VCaP (cell line): ENCODE data around the gene CREB3L2.

ENCODE experiments used
- H3K27ac ChIP-seq: fragments of 450-650 bp; 2 replicates; pipeline ENCODE4 v1.5.1; 2017
- TF ChIP-seq, protein P1 (sequence below): fragments of 450-650 bp; conservative IDR thresholded peaks from 2 replicates; pipeline ENCODE4 v1.5.1; 2017; ENCODE audit warnings: mild to moderate bottlenecking, moderate library complexity

CREB3L2 gene

DNA sequence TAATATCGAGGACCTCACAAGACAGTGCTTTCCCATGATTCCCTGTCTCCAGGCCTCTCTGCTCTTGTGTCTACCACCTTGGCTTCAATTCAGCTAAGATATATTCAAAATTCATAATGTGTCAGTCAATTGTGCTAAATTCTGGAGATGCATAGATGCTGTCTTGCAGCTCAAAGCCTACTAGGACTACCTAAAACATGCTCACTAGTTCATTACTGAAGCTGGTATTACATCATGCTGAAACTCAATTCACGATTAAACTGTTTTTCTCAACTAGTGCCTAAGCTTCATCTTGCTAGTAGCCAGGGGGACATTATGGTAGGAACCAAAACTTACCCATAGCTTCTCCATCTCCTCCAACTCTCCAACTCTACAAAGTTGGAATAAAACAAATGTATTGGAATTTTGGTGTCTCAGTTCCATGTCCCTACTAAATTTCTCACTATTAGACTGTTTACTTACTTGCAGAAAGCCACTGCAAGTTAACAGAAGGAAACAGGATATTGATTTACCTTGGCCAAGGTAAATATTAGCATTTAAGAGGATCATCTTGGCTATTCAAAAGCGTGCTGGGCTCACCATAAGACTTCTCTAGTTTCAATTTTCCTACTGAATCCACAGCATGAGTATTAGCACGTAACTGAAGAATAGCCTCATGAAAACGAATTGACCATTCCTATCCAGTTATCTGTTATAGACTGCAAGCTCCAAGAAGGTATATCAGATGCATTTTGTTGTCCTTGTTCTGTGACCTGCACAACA lies 53.6 kb downstream of the CREB3L2 start:
- TF ChIP-seq, protein P1, sequence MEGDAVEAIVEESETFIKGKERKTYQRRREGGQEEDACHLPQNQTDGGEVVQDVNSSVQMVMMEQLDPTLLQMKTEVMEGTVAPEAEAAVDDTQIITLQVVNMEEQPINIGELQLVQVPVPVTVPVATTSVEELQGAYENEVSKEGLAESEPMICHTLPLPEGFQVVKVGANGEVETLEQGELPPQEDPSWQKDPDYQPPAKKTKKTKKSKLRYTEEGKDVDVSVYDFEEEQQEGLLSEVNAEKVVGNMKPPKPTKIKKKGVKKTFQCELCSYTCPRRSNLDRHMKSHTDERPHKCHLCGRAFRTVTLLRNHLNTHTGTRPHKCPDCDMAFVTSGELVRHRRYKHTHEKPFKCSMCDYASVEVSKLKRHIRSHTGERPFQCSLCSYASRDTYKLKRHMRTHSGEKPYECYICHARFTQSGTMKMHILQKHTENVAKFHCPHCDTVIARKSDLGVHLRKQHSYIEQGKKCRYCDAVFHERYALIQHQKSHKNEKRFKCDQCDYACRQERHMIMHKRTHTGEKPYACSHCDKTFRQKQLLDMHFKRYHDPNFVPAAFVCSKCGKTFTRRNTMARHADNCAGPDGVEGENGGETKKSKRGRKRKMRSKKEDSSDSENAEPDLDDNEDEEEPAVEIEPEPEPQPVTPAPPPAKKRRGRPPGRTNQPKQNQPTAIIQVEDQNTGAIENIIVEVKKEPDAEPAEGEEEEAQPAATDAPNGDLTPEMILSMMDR, result no peak

DNA sequence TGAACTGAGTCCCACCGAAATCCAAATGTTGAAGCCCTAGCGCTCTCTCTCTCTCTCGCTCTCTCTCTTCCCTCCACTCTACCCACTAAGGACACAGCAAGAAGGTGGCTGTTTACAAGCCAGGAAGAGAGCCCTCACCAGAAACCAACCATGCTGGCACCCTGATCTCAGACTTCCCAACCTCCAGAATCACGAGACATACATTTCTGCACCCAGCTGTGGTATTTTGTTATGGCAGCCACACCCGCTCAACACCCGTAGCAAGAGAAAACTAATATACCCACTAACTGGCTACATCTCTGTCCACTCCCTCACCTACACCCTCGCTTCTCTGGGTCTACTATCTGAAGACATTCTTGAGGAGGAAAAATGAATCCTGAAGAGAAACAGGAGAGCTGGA lies 54.8 kb downstream of the CREB3L2 start:
- H3K27ac ChIP-seq, result peak overlapping the region; percentile 91
- TF ChIP-seq, protein P1, result no peak

More for the DNA sequence above, 53.6 kb downstream of the CREB3L2 start:
- H3K27ac ChIP-seq, result peak overlapping the region; percentile 91

- TF ChIP-seq, protein P1, result no peak
- peak overlapping the region; percentile 47; the same call in 1 of the 2 replicates for H3K27ac ChIP-seq
Measured at GRCh38 chr7:137946011-137946410, 55.9 kb downstream of the CREB3L2 start.

DNA sequence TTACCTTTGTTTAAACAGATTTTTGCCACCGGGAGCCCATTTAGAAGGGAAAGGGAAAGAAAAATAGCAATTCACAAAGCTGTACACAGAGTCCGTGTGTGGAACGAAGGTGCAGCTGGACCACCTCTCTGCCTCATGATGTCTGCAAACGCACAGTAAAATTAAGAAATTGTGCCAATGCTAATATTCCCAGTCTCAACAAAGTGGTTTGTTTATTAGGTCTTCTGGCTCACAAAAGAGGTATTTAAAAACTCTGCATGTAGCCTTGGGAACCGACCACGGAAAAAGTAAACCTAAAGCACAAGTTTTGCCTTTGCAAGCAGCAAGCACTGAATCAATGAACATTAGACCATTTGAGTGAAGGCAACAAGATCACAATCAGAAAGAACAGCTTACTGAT lies 57.7 kb downstream of the CREB3L2 start:
- TF ChIP-seq, protein P1, result no peak
- H3K27ac ChIP-seq, result peak overlapping the region; percentile 47

DNA sequence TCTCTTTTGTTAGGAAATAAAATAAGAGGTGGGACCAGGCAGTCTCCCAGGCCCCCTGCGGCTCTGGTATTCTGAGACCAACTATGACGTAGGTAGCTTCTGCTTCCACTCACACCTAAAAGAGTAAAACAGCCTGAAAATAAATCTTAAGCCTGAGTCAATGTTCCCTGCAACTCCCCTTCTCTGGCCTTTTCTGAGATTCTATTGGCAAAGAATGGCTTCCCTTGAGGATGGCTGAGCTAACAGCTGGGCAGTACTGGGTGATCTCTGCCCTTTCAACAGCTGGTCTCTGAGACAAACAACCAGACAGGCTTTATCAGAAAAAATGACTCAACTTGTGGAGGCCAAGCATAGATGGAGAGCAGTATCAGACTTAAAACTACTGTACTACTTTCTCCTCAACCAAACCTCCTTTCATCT lies 58.7 kb downstream of the CREB3L2 start:
- TF ChIP-seq, protein P1, result no peak

DNA sequence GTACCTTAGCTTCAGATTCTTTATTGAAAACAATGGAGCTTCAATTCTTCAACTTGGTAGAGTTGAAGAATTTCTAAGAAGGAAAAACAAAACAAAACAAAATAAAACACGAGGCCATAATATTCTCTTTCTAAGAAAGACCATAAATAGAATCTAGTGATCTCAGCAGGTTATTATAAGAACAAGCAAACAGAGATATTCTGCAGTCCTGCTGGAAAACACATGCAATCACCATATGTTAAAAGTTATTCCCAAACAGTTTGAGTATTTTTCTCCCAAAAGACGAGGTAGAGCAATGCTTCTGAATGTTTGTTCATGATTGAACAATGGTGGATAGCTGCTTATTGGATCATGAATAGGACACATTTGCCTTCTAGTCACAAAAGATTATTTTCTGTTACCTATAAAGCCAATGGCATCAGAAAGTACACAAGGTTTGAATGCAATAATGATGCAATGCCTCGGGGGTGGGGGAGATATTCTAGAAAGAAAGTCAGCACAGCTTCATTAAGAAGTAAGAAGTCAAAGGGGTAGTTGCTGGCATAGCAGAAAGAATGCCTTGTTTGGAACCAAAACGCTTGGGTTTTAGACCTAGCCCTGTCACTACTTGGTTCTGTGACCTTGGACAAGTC lies 59.3 kb downstream of the CREB3L2 start:
- H3K27ac ChIP-seq, result no peak overlapping the region
- TF ChIP-seq, protein P1, result no peak

More for the DNA sequence above, 58.7 kb downstream of the CREB3L2 start:
- H3K27ac ChIP-seq, result peak overlapping the region; percentile 47; the same call in 1 of the 2 replicates

DNA sequence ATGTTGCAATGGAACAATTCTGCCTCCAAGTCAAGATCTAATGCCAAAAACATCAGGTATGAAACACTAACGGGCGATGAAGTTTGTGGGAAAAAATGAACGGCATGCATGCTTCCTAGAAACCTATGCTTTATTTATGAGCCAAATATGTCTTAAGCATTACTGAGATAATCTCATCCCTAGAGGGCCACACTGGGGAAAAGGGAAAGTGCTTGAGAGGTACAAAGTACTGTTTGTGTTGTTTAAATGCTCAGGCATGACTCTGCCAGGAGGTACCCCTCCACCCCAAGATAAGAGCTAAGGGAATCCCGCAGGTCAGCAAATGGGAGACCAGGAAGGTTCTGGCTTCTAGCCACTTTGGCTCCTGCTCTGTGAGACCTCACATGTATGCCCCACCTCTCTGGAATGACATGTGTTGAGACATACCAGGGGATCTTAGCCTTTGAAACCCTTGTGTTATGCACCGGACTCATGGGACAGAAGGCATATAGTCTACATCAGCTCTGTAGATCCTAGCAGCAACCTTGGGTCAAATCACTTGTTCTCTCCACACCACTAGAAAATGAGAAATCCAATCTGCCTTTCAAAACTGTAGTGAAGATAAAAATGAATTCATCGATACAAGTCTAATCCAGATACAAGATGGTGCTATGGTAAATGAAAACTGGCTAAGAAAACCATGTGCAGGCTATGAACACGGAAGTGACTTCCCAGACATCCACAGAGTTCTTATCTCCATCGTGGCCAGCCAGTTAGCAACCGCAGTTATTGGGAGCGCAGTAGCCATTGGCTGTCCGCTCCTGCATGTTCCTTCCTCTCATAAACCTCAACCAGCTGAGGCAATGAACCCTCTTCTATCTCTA lies 61.0 kb downstream of the CREB3L2 start:
- TF ChIP-seq, protein P1, result no peak
- H3K27ac ChIP-seq, result no peak overlapping the region
